Measurements from ENCODE around the gene EIF3C.
"Not testable (repeated sequence)": the region's sequence is repeated elsewhere in the genome, so short reads cannot be mapped to it uniquely, and the experiment has no call there.

The EIF3C gene, protein sequence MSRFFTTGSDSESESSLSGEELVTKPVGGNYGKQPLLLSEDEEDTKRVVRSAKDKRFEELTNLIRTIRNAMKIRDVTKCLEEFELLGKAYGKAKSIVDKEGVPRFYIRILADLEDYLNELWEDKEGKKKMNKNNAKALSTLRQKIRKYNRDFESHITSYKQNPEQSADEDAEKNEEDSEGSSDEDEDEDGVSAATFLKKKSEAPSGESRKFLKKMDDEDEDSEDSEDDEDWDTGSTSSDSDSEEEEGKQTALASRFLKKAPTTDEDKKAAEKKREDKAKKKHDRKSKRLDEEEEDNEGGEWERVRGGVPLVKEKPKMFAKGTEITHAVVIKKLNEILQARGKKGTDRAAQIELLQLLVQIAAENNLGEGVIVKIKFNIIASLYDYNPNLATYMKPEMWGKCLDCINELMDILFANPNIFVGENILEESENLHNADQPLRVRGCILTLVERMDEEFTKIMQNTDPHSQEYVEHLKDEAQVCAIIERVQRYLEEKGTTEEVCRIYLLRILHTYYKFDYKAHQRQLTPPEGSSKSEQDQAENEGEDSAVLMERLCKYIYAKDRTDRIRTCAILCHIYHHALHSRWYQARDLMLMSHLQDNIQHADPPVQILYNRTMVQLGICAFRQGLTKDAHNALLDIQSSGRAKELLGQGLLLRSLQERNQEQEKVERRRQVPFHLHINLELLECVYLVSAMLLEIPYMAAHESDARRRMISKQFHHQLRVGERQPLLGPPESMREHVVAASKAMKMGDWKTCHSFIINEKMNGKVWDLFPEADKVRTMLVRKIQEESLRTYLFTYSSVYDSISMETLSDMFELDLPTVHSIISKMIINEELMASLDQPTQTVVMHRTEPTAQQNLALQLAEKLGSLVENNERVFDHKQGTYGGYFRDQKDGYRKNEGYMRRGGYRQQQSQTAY

DNA sequence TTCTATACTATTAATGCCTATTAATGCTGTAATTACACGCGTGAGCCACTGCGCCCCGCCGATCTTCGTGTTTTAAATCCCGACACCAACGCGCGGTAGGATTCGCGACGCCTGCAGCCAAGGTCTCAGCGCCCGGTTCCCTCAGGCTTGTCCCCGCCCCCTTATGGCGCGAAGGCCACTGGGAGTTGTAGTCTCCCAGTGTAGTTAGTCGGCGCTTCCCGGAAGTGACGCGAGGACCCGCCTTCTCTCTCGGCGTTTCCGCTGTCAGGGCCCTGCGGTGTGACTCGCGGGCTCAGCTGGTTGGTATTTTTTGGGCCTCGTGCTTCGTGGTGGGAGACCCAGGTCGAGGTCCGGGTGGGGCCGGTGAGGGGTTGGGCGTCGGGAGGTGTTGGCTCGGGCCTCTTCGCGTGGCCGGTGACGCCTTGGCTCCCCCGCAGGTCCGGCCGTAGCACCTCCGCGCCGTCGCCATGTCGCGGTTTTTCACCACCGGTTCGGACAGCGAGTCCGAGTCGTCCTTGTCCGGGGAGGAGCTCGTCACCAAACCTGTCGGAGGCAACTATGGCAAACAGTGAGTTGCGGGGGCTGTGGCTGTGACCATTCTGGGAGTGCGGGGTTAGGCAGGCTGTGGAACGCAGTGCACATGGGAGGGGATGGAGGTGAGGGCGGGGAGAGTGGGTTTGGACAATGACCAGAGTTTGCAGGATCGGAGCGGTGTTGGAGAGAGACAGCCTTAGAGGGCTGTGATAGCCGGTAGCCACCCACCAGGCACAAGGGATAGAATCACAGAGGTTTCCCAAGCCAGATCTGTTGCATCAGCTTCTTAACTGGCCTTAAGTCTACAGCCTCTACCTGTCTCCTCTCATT, at the start of gene EIF3C:
Gene EIF3C (plus strand): TSS at position 245 of the 864 bp plus-strand sequence. CDS start 223 bp downstream, at position 468.
- DNase-seq = not testable (repeated sequence)

DNA sequence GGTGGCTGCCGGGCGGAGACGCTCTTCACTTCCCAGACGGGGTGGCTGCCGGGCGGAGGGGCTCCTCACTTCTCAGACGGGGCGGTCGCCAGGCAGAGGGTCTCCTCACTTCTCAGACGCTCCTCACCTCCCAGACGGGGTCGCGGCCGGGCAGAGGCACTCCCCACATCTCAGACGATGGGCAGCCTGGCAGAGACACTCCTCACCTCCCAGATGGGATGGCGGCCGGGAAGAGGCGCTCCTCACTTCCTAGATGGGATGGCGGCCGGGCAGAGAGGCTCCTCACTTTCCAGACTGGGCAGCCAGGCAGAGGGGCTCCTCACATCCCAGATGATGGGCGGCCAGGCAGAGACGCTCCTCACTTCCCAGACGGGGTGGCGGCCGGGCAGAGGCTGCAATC, 45.0 kb upstream of the EIF3C start:
- not testable (repeated sequence) for DNase-seq

DNA sequence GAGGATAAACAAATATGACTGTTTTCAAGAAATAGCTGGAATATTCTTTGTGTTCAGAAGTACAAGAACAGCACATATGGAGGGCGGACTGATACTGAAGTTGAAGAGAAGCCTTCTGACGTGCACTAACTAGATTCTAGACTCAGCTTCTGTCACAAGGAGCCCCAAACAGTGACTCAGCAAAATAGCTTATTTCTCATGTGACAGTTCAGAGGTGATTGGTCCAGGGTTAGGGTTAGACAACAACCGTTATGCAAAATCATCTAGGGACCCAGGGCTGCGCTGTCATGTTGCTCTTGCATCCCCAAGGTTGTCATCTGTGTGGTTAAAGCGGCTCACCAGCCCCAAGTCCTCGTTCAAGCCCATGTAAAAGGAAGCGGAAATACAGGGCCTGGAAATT, 43.8 kb upstream of the EIF3C start:
- DNase-seq = not testable (repeated sequence)

DNA sequence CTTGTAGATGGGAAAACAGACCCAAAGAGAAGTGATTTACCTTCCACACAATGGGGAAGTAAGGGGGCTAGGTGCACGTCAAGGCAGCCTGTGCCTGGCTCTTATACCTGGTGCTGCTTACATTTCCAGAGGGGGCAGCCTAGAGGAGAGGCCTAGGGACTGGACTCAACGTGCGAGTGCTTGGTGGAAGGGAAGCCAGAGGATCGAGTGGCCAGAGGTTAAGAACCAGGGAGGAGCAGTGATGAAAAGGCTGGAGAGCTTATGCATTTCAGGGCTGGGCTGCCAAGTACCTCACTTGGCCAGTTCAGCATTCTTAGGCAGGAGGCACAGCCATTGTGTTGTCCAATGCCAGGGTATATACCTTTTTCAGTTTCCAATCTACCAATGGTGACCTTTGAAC, 43.1 kb upstream of the EIF3C start:
- not testable (repeated sequence) for DNase-seq

DNA sequence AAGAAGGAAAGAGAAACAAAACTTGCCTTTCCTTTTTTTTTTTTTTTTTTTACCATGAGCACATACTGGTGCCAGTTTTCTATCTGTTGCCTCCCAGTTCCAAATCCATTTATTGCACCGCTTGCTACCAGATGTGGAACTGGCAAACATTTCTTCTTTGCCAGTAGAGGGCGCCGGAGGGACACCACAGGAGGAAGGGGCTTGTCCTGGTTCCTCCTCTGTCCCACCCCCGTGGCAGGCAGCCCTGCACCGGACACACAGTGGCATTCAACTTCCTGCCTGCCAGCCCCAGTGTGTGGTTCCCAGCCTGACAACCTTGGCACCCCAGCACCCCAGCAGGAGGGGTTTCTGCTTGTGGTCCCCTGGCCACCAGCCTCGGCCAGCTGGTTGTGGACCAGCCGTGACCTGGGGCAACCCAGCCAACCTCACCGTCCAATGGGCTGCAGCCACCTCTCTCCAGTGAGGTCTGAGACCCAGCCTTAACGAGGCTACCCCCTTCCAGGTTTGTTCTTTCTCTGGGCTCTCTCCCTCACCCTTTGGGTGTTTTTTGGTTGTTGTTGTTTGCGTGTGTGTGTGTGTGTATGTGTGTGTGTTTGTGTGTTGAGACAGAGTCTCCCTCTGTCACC, 22.8 kb upstream of the EIF3C start:
- DNase-seq = not testable (repeated sequence)

DNA sequence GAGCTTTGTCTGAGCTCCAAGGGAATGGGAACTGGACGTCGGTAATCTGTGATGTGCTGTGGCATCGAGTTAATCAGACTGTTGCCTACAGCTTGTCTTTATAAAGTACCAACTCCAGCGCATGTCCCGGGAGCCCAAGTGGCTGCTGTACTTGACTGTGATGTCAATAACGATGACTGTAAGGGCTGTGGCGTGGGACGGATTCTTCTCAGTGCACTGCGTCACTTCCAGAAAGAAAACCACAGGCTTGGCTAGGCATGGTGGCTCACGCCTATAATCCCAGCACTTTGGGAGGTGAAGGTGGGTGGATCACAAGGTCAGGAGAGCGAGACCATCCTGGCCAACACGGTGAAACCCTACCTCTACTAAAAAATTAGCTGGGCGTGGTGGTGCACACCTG, 21.8 kb upstream of the EIF3C start:
- not testable (repeated sequence) for DNase-seq

DNA sequence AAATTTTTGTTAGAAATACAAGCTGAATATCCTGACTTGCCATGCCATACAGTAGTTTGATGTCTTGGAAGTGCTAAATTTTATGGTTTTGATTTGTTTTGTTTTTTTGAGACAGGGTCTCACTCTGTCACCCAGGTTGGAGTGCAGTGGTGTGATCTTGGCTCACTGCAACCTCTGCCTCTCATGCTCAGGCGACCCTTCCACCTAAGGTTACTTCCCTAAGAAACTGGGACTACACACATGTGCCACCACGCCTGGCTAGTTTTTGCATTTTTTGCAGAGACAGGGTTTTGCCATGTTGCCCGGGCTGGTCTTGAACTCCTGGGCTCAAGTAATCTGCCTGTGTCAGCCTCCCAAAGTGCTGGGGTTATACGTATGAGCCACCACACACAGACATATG, 19.5 kb upstream of the EIF3C start:
- DNase-seq = not testable (repeated sequence)

DNA sequence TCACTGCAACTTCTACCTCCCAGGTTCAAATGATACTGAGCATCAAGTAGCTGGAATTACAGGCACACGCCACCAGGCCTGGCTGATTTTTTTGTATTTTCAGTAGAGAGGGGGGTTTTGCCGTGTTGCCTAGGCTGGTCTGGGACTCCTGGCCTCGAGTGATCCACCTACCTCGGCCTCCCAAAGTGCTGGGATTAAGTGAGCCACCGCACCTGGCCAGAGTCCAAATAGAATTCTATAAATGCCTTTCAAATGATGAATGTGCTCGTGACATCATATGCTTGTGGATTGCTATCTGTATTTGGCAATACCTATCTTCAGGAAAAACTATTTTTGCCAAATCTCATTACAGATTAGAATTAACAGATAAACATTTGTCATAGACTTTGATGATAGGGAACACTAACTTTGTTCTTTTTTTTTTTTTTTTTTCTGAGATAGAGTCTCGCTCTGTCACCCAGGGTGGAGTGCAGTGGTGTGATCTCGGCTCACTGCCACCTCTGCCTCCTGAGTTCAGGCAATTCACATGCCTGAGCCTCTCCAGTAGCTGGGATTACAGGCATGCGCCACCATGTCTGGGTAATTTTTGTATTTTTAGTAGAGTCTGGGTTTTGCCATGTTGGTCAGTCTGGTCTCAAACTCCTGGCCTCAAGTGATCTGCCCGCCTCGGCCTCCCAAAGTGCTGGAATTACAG, 17.9 kb upstream of the EIF3C start:
- DNase-seq = not testable (repeated sequence)

DNA sequence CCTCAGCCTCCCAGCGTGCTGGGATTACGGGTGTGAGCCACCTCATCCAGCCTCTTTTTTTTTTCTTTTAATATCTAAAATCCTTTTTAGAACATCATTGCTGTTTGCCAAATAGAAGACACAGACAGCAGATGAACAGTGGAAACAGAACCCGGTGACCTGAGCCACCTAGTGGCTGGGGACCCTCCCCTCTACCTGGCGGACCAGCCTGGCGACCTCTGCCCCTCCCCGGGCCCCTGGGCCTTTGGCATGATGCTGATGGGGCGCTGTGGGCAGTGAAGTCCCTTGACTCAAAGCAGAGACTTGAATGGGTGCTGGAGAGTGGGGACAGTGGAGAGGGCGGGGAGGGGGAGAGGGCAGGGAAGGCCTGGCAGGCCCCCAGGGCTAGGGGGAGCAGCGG, 11.5 kb upstream of the EIF3C start:
- not testable (repeated sequence) for DNase-seq

DNA sequence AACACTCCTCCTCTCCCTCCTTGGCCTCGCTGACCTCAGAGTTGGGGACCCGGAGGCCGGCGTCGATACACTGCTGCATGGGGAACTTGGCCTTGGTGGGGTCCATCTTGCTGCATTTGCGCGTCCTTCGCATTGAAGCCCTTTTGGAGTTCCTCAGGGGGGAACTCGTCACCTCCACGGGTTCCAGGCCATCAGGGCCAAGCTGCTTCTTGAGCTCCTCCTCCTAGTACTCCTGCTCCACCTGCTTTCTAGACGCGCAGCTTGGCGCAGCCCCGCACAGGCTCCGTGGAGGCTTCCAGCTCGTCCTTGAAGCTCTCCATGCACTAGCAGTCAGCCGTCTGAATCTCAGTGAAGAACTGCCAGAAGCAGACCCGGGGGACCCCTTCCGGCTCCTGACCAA, 10.9 kb upstream of the EIF3C start:
- not testable (repeated sequence) for DNase-seq

DNA sequence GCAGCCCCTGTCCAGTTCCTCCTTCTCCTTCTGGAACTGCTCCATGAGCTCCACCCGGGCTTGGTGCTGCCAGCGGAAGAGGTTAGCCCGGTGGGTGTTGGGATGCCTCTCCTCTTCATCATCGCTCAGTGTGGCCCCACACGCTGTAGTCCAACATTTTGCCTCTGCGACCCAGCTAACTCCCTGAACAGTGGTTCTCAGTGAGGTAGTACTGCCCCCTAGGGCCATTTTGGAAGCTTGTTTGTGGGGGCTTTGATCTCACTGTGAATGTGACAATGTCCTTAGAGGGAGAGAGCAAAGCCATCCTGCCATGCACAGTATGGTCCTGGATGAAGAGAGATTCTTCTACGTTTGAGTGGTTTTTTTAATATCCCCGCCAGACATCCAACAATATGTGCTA, 9.9 kb upstream of the EIF3C start:
- not testable (repeated sequence) for DNase-seq

DNA sequence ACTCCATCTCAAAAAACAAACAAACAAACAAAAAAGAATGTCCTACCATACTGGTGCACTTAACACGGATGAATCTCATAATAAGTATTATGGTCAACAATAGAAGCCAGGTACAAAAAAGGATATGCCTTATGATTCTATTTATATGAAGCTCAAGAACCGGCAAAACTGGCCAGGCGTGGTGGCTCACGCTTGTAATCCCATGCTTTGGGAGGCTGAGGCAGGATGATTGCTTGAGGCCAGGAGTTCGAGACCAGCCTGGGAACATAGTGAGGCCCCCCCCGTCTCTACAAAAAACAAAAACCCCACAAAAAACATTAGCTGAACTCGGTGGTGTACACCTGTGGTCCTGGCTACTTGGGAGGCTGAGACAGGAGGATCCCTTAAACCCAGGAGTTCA, 7.0 kb upstream of the EIF3C start:
- not testable (repeated sequence) for DNase-seq

DNA sequence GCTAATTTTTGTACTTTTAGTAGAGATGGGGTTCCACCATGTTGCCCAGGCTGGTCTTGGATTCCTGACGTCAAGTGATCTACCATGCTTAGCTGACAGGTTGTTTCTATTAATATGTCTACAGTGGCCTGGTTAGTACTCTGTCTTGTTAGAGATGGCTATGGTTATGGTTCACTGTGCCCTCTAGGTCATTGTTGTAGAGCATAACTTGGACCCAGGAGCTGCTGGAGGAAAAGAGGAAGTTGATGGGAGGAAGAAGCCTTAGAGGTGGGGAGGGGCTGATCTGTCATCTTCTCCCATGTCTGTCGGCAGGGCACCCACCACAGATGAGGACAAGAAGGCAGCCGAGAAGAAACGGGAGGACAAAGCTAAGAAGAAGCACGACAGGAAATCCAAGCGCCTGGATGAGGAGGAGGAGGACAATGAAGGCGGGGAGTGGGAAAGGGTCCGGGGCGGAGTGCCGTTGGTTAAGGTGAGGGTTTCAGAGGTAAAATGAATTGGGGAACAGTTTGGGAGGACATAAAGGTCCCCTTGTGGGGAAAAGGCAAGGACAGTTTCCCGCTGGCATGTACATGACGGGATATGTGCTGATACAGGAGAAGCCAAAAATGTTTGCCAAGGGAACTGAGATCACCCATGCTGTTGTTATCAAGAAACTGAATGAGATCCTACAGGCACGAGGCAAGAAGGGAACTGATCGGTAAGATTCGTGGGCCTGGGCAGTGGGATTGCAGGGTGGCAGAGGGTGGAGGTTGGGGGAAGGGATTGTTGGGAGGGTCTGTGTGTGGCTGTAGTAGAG, 11.8 kb downstream of the EIF3C start:
- not testable (repeated sequence) for DNase-seq

DNA sequence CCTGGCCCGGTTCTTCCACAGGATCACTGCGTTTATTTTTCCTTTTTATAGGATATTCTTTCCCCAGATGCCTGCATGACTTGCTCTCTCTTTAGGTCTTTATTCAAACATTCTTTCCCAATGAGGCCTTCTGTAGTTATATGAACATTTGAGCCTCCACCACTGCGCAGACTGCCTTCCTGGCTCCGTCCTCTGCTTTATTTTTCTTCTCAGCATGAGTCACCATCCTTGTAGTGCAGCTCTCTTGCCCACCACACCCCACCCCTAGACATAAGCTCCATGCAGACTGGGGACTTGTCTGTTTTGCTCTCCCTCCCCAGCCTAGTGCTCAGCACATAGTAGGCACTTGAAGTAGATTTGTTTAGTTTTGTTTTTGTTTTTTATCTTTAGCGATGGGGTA, 20.0 kb downstream of the EIF3C start:
- not testable (repeated sequence) for DNase-seq

DNA sequence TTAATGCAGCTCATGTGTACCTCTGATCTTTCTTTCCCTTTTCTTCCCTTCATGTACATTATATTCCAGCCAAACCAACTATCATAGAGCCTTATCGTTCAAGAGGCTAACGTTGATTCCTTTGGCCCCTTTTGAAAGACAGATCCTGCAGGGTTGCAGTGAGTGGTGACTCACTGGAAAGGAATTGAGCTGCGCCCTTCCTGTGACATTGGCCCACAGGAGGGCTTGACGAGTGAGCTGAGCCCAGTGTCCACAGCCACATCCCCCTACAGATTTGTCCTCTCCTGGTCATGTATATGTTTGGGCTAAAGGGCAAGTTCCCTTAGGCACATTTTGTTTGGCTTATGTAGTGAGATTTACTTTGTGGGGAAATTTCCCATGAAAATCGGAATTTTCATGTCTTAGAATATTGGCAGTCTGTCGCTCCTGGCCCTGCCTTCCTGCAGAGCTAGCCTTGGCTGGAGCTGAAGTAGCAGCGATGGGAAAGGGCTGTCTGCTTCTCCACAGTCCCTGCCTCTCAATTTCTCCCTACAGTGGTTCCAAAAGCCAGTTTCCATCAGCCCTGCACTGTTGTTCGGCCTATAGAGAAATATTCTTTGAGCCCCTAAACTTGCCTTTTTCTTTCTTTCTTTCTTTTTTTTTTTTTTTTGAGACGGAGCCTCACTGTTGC, 21.3 kb downstream of the EIF3C start:
- not testable (repeated sequence) for DNase-seq

DNA sequence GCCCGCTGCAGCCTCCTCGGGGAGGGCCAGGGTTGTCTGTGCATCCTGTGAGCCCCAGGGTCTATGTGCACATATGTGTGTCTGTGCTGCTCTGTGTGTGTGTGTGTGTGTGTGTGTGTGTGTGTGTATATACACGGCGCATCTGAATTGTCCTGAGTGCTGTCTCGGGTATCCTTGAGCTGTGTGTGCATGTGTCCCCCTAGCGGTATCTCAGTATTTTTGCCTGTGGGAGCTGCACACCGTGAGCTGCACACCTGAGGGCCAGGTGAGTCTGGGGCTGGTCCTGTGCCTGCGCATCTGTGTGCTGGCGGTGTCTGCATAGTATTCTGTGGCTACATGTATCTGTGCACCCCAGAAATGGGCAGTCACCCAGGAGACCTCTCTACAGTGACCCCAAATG, 28.5 kb downstream of the EIF3C start:
- not testable (repeated sequence) for DNase-seq

DNA sequence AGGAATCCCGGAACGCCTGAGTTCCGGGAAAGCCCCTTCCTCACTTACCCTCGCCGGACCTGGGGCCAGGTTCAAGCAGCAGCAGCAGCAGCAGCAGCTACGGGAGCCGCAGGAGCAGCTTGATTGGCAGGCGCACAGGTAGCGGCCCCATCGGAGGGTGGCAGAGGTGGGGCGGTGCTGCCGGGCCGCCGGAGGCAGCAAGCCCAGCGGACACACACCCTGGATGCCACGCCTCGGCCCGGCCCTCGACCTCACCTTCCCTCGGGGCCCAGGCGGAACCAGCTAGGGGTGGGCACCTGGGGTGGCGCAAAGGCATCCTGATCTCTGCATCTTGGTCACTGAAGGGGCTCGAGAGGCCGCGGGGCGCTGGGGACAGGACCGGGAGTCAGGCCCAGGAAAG, 29.4 kb downstream of the EIF3C start:
- DNase-seq = not testable (repeated sequence)

DNA sequence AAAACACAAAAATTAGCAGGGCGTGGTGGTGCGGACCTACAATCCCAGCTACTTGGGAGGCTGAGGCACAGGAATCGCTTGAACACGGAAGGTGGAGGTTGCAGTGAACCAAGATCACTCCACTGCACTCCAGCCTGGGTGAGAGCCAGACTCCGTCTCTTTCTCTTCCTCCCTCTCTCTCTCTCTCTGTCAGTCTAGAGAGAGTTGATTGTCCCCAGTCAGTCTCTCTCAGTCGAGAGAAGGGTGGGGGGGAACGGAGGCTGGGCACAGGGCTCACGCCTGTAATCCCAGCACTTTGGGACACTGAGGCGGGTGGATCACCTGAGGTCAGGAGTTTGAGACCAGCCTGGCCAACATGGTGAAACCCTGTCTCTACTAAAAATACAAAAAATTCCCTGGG, 30.0 kb downstream of the EIF3C start:
- DNase-seq = not testable (repeated sequence)

DNA sequence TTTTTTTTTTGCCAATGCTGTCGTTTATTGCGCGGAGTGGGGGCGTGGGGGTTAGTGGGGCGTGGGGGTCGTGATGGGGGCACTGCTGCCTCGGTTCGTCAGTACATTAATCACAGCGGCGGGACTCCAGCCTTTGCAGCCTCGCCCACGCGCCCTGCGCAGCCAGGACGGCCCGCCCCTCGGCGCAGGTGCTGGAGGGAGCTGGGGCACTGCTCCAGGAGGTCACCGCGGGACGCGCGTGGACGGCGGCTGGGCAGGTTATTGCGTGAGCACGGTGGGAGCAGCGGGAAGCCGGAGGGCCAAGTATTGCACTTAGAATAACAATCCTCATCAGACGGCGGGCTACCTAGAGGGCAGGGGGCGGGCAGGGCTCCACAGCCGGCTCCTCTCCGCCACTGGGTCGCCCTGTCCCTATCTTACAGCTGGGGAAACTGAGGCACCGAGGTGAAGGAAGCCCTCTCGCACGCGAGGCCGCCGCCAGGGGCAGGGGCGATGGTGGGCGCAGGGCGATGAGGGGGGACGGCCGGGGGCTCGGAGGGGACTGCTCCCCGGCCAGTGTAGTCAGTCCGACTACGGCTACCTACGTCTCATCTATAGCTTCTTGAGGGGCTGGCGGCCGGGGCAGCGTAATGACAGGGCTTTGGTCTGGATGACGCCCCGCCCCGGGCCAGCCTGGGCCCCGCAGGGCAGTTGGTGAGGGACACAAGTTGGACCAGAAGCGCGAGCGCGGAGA, 35.5 kb downstream of the EIF3C start:
- not testable (repeated sequence) for DNase-seq

All from stimulated activated CD4-positive, alpha-beta T cell treated with anti-CD3 and anti-CD28 coated beads, Interleukin-12 subunit alpha, Interleukin-12 subunit beta, amount 100 ng/mL, for 4 hours (primary cell).